ENCODE results near the gene ACMSD.

Gene ACMSD

GRCh38 chr2:134950886-134951285, 112.5 kb downstream of the ACMSD start:
- DNase-seq, result no peak
